HCT116 (cell line): ENCODE measurements around the gene ANP32D.

Experiments used
- EZH2phosphoT487 ChIP-seq: fragments of 200-600 bp; IDR thresholded peaks from 2 replicates; pipeline ENCODE4 v1.6.1; 2018; ENCODE audit warnings: antibody characterized with exemption, borderline replicate concordance
- JUND ChIP-seq: IDR thresholded peaks from 2 replicates; pipeline ENCODE4 v1.6.1; 2012
- POLR2A ChIP-seq: IDR thresholded peaks from 2 replicates; pipeline ENCODE4 v1.7.0; 2011; ENCODE audit warnings: borderline replicate concordance; ENCODE audit not compliant: insufficient read depth, insufficient read length; ENCODE audit errors: extremely low read depth
- RAD21 ChIP-seq: IDR thresholded peaks from 2 replicates; pipeline ENCODE4 v1.6.1; 2012; ENCODE audit warnings: low read depth, mild to moderate bottlenecking
- YY1 ChIP-seq: IDR thresholded peaks from 2 replicates; pipeline ENCODE4 v1.6.1; 2011; ENCODE audit warnings: low read length, low read depth, moderate library complexity, mild to moderate bottlenecking; ENCODE audit not compliant: insufficient replicate concordance; ENCODE audit errors: extremely low read depth
- TF ChIP-seq, protein P1 (sequence below), 3 experiments: fragments of 200-600 bp in 1 of 3; sonication (generic) in 1 of 3; IDR thresholded peaks in 2 of 3; conservative IDR thresholded peaks in 1 of 3; 2 replicates each; pipeline ENCODE4 v1.5.1; 2012 to 2017; ENCODE audit warnings: low read depth in 2 of 3, low read length in 2 of 3, antibody characterized with exemption in 1 of 3, borderline replicate concordance in 1 of 3, control low read depth in 1 of 3, mild to moderate bottlenecking in 1 of 3, mixed read lengths in 1 of 3, mixed run types in 1 of 3, moderate library complexity in 1 of 3; ENCODE audit not compliant: insufficient read depth in 1 of 3
- TF ChIP-seq, protein P2 (sequence below): IDR thresholded peaks from 2 replicates; pipeline ENCODE4 v1.6.1; 2011; ENCODE audit warnings: mild to moderate bottlenecking, low read length, moderate library complexity; ENCODE audit not compliant: insufficient replicate concordance; ENCODE audit errors: extremely low read depth

DNA sequence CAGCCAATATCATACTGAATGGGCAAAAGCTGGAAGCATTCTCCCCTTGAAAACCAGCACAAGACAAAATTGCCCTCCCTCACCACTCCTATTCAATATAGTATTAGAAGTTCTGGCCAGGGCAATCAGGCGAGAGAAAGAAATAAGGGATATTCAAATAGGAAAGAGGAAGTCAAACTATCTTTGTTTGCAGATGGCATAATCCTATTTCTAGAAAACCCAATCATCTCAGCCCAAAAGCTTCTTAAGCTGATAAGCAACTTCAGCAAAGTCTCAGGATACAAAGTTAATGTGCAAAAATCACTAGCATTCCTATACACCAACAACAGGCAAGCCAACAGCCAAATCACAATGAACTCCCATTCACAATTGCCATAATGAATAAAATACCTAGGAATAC lies 21.0 kb upstream of the ANP32D start:
- TF ChIP-seq, protein P1, sequence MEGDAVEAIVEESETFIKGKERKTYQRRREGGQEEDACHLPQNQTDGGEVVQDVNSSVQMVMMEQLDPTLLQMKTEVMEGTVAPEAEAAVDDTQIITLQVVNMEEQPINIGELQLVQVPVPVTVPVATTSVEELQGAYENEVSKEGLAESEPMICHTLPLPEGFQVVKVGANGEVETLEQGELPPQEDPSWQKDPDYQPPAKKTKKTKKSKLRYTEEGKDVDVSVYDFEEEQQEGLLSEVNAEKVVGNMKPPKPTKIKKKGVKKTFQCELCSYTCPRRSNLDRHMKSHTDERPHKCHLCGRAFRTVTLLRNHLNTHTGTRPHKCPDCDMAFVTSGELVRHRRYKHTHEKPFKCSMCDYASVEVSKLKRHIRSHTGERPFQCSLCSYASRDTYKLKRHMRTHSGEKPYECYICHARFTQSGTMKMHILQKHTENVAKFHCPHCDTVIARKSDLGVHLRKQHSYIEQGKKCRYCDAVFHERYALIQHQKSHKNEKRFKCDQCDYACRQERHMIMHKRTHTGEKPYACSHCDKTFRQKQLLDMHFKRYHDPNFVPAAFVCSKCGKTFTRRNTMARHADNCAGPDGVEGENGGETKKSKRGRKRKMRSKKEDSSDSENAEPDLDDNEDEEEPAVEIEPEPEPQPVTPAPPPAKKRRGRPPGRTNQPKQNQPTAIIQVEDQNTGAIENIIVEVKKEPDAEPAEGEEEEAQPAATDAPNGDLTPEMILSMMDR (IDR thresholded peaks at IDR 0.05 in 2 of 3, conservative IDR thresholded peaks at IDR 0.05 in 1 of 3; ENCODE audit: borderline replicate concordance in 1 of 3, insufficient read depth in 1 of 3, low read depth in 2 of 3, low read length in 2 of 3) = no peak
- no peak for TF ChIP-seq JUND
- TF ChIP-seq RAD21 = no peak
- no peak for TF ChIP-seq EZH2phosphoT487
- no peak for TF ChIP-seq YY1
- no peak for TF ChIP-seq POLR2A
- TF ChIP-seq, protein P2, sequence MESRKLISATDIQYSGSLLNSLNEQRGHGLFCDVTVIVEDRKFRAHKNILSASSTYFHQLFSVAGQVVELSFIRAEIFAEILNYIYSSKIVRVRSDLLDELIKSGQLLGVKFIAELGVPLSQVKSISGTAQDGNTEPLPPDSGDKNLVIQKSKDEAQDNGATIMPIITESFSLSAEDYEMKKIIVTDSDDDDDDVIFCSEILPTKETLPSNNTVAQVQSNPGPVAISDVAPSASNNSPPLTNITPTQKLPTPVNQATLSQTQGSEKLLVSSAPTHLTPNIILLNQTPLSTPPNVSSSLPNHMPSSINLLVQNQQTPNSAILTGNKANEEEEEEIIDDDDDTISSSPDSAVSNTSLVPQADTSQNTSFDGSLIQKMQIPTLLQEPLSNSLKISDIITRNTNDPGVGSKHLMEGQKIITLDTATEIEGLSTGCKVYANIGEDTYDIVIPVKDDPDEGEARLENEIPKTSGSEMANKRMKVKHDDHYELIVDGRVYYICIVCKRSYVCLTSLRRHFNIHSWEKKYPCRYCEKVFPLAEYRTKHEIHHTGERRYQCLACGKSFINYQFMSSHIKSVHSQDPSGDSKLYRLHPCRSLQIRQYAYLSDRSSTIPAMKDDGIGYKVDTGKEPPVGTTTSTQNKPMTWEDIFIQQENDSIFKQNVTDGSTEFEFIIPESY = no peak
